SJCRH30 (cell line): Measurements from ENCODE around the gene HOXA5. TPM values are rescaled to one million over a fixed set of nuclear protein-coding genes. Genes with fewer than 3 reads are reported as not detected.

Experiments
- DNase-seq, 2 experiments: peaks; one replicate each; pipeline ENCODE4 v3.0.0-alpha.2; 2015 to 2020
- H3K27ac ChIP-seq: fragments of 250-450 bp; sonication (Bioruptor Pico); 2 replicates; pipeline ENCODE4 v1.5.1; 2020; ENCODE audit warnings: mild to moderate bottlenecking, moderate library complexity
- H3K27me3 ChIP-seq: fragments of 250-450 bp; sonication (Bioruptor Pico); 2 replicates; pipeline ENCODE4 v1.5.1; 2020; ENCODE audit warnings: mild to moderate bottlenecking, moderate library complexity
- H3K36me3 ChIP-seq: fragments of 250-450 bp; sonication (Bioruptor Pico); 2 replicates; pipeline ENCODE4 v1.5.1; 2020; ENCODE audit warnings: mild to moderate bottlenecking, moderate library complexity
- H3K4me1 ChIP-seq: fragments of 250-450 bp; sonication (Bioruptor Pico); 2 replicates; pipeline ENCODE4 v1.5.1; 2020; ENCODE audit warnings: mild to moderate bottlenecking, moderate library complexity
- H3K4me3 ChIP-seq: fragments of 250-450 bp; sonication (Bioruptor Pico); 2 replicates; pipeline ENCODE4 v1.5.1; 2020; ENCODE audit warnings: mild to moderate bottlenecking, moderate library complexity
- H3K9me3 ChIP-seq: fragments of 250-450 bp; sonication (Bioruptor Pico); replicated peaks from 2 replicates; pipeline ENCODE4 v1.5.1; 2020; ENCODE audit warnings: mild to moderate bottlenecking, moderate library complexity
- total RNA-seq: library from RNA; depleted of rRNA; stranded (reverse); fragments of >200 nt; shearing (Covaris generic); gene quantifications from 2 replicates; pipeline ENCODE4 v1.2.3, GENCODE V29; 2014

The HOXA5 gene
- total RNA-seq, 1 experiment from 2014 or later, result 10.4 TPM

GRCh38 chr7:27112955-27113949 lies 30.2 kb downstream of the HOXA5 start:
- no peaks in the 10 kb centered on the region for H3K27me3 ChIP-seq
- H3K4me3 ChIP-seq, result peak overlapping the region; percentile 99
- DNase-seq, result peak; percentile 75 to 83
- H3K4me1 ChIP-seq, result peaks cover 17% of the 10 kb centered on the region
- peak overlapping the region; percentile 84 for H3K27ac ChIP-seq
- H3K36me3 ChIP-seq, result peaks cover 15% of the 10 kb centered on the region
- H3K9me3 ChIP-seq, result no peaks in the 10 kb centered on the region

GRCh38 chr7:27112361-27112760 lies 31.1 kb downstream of the HOXA5 start:
- peaks cover 17% of the 10 kb centered on the region for H3K36me3 ChIP-seq
- no peak for DNase-seq
- H3K4me3 ChIP-seq, result peak overlapping the region; percentile 99
- no peaks in the 10 kb centered on the region for H3K27me3 ChIP-seq
- H3K9me3 ChIP-seq, result no peaks in the 10 kb centered on the region
- H3K4me1 ChIP-seq, result peaks cover 17% of the 10 kb centered on the region
- no peak overlapping the region; the same call in 1 of the 2 replicates for H3K27ac ChIP-seq

GRCh38 chr7:27111751-27112277 lies 31.7 kb downstream of the HOXA5 start:
- Histone ChIP-seq H3K4me1 (peaks cover 17% of the 10 kb centered on the region), H3K27me3 (no peaks in the 10 kb centered on the region), H3K4me3 (peak overlapping the region; percentile 99), H3K36me3 (peaks cover 22% of the 10 kb centered on the region), H3K9me3 (0 out of 2 replicates have a peak, but pooled peaks cover 2% of the 10 kb centered on the region), H3K27ac (no peak overlapping the region; the same call in 1 of the 2 replicates)
- peak in 1 of 2 experiments; percentile 18 for DNase-seq

GRCh38 chr7:27111042-27111750 lies 32.3 kb downstream of the HOXA5 start:
- DNase-seq, result peak in 1 of 2 experiments; percentile 47
- Histone ChIP-seq H3K27ac (no peak overlapping the region), H3K36me3 (peaks cover 26% of the 10 kb centered on the region), H3K9me3 (0 out of 2 replicates have a peak, but pooled peaks cover 2% of the 10 kb centered on the region), H3K4me1 (peaks cover 17% of the 10 kb centered on the region), H3K27me3 (no peaks in the 10 kb centered on the region), H3K4me3 (peak overlapping the region; percentile 99)

- Histone ChIP-seq H3K36me3 (peaks cover 30% of the 10 kb centered on the region), H3K4me3 (no peak overlapping the region), H3K4me1 (peaks cover 17% of the 10 kb centered on the region), H3K27me3 (no peaks in the 10 kb centered on the region), H3K27ac (no peak overlapping the region), H3K9me3 (0 out of 2 replicates have a peak, but pooled peaks cover 2% of the 10 kb centered on the region)
- no peak for DNase-seq
Measured at GRCh38 chr7:27110186-27111031, 33.1 kb downstream of the HOXA5 start.

GRCh38 chr7:27109466-27110185 lies 33.9 kb downstream of the HOXA5 start:
- Histone ChIP-seq H3K4me3 (no peak overlapping the region), H3K9me3 (0 out of 2 replicates have a peak, but pooled peaks cover 2% of the 10 kb centered on the region), H3K27me3 (no peaks in the 10 kb centered on the region), H3K36me3 (peaks cover 30% of the 10 kb centered on the region), H3K4me1 (peaks cover 17% of the 10 kb centered on the region), H3K27ac (no peak overlapping the region)
- no peak for DNase-seq

- Histone ChIP-seq H3K27me3 (no peaks in the 10 kb centered on the region), H3K27ac (no peak overlapping the region), H3K4me3 (no peak overlapping the region), H3K4me1 (peaks cover 17% of the 10 kb centered on the region), H3K9me3 (0 out of 2 replicates have a peak, but pooled peaks cover 2% of the 10 kb centered on the region), H3K36me3 (peaks cover 30% of the 10 kb centered on the region)
- no peak for DNase-seq
Measured at GRCh38 chr7:27108390-27109127, 34.9 kb downstream of the HOXA5 start.

- H3K9me3 ChIP-seq, result 0 out of 2 replicates have a peak, but pooled peaks cover 2% of the 10 kb centered on the region
- H3K27ac ChIP-seq, result no peak overlapping the region
- peaks cover 17% of the 10 kb centered on the region for H3K4me1 ChIP-seq
- H3K36me3 ChIP-seq, result peaks cover 30% of the 10 kb centered on the region
- H3K27me3 ChIP-seq, result no peaks in the 10 kb centered on the region
- no peak overlapping the region for H3K4me3 ChIP-seq
- DNase-seq, result no peak
Measured at GRCh38 chr7:27107391-27108381, 35.8 kb downstream of the HOXA5 start.

GRCh38 chr7:27106901-27107240 lies 36.6 kb downstream of the HOXA5 start:
- Histone ChIP-seq H3K27ac (no peak overlapping the region), H3K9me3 (0 out of 2 replicates have a peak, but pooled peaks cover 2% of the 10 kb centered on the region), H3K4me1 (peaks cover 13% of the 10 kb centered on the region), H3K36me3 (peaks cover 30% of the 10 kb centered on the region), H3K4me3 (no peak overlapping the region), H3K27me3 (no peaks in the 10 kb centered on the region)
- no peak for DNase-seq

- Histone ChIP-seq H3K4me1 (peaks cover 8% of the 10 kb centered on the region), H3K4me3 (no peak overlapping the region), H3K9me3 (0 out of 2 replicates have a peak, but pooled peaks cover 2% of the 10 kb centered on the region), H3K36me3 (peaks cover 30% of the 10 kb centered on the region), H3K27ac (no peak overlapping the region), H3K27me3 (no peaks in the 10 kb centered on the region)
- DNase-seq, result no peak
Measured at GRCh38 chr7:27106181-27106900, 37.1 kb downstream of the HOXA5 start.

GRCh38 chr7:27105301-27106031 lies 38.0 kb downstream of the HOXA5 start:
- no peaks in the 10 kb centered on the region for H3K4me1 ChIP-seq
- peaks cover 30% of the 10 kb centered on the region for H3K36me3 ChIP-seq
- DNase-seq, result no peak
- no peak overlapping the region for H3K27ac ChIP-seq
- H3K4me3 ChIP-seq, result no peak overlapping the region
- no peaks in the 10 kb centered on the region for H3K27me3 ChIP-seq
- H3K9me3 ChIP-seq, result 0 out of 2 replicates have a peak, but pooled peaks cover 2% of the 10 kb centered on the region
